ENCODE results near the gene BTBD19. TPM values are rescaled to one million over a fixed set of nuclear protein-coding genes. Genes with fewer than 3 reads are reported as not detected.

The BTBD19 gene
- total and polyA plus RNA-seq, 2 of the 4 experiments (the other 2 are of a cell fraction) = 0.90 to 17.2 TPM

GRCh38 chr1:44853201-44853600 is 44.9 kb downstream of the BTBD19 start:
- no peak overlapping the region for H2BK15ac ChIP-seq (ENCODE audit: low read depth, low read length)
- H3K9me1 ChIP-seq (ENCODE audit: insufficient read depth, low read length) = 0 out of 2 replicates have a peak, but pooled peaks cover 4% of the 10 kb centered on the region
- peaks cover 10% of the 10 kb centered on the region for H3K36me3 ChIP-seq (ENCODE audit: control insufficient read depth, insufficient read depth, low read length)
- H2AK5ac ChIP-seq (ENCODE audit: low read depth, low read length) = no peak overlapping the region
- no peak overlapping the region for H3K4ac ChIP-seq (ENCODE audit: low read depth, low read length)
- no peak for TF ChIP-seq CEBPB (IDR thresholded peaks at IDR 0.05; ENCODE audit: low read depth, low read length)
- ChIA-PET POLR2A (ENCODE audit: unreplicated experiment) (no interaction called here), CTCF (no interaction called here)
- H2AK9ac ChIP-seq (replicated peaks; ENCODE audit: low read depth, low read length, poor library complexity) = no peak overlapping the region
- no peak for DNase-seq
- WGBS, 2 experiments (ENCODE audit: extremely low coverage in 2 of 2, insufficient read length in 1 of 2) = no CpG with 5 or more reads among the region's 6 CpGs
- no peak overlapping the region for H4K5ac ChIP-seq (ENCODE audit: low read depth, low read length)
- H3K9me3 ChIP-seq (ENCODE audit: control insufficient read depth, insufficient read depth, low read length) = no peaks in the 10 kb centered on the region
- no peak overlapping the region for H2BK5ac ChIP-seq (ENCODE audit: low read depth, low read length, poor library complexity, severe bottlenecking)
- peaks cover 0 to 2% of the 10 kb centered on the region in 2 experiments; a peak in 1 of 4 replicates for H3K79me1 ChIP-seq (ENCODE audit: low read depth in 1 of 2, low read length in 2 of 2)
- no peaks in the 10 kb centered on the region for H3K4me1 ChIP-seq (ENCODE audit: control insufficient read depth, insufficient read depth, low read length)
- no peak overlapping the region for H4K91ac ChIP-seq (ENCODE audit: insufficient read depth, low read depth, low read length)
- no peak overlapping the region for H3K18ac ChIP-seq (ENCODE audit: low read depth, low read length)
- intact Hi-C loops (cut with micrococcal nuclease) = no loop called here
- ATAC-seq (ENCODE audit: low read depth) = no peak
- H3K27me3 ChIP-seq (ENCODE audit: control insufficient read depth, insufficient read depth, low read length) = no peaks in the 10 kb centered on the region
- H3K27ac ChIP-seq (ENCODE audit: insufficient read depth, low read length) = no peak overlapping the region
- H2BK20ac ChIP-seq (ENCODE audit: low read depth, low read length) = no peak overlapping the region
- H3K14ac ChIP-seq (replicated peaks; ENCODE audit: low read depth, low read length) = no peak overlapping the region
- no peak overlapping the region for H2BK120ac ChIP-seq (ENCODE audit: low read depth, low read length)
- dilution Hi-C loops (cut with HindIII; ENCODE audit: low sequenced_read_pairs, unreplicated experiment) = no loop called here
- in situ Hi-C loops (cut with MboI; ENCODE audit: low sequenced_read_pairs) = loop anchor here (25.0 kb wide), 1 partner anchor 134 kb away; the partner anchor contains the start of gene EIF2B3
- no peaks in the 10 kb centered on the region for H4K20me1 ChIP-seq (ENCODE audit: insufficient read depth, low read length)
- no peak overlapping the region for H3K4me2 ChIP-seq (ENCODE audit: low read depth, low read length)
- H4K8ac ChIP-seq (ENCODE audit: low read depth in 2 of 2, low read length in 2 of 2) = no peak overlapping the region
- no peak overlapping the region for H2AFZ ChIP-seq (replicated peaks; ENCODE audit: low read length, poor library complexity)
- BruUV-seq (replicated peaks) = no TSS peak
- no peak overlapping the region for H3K4me3 ChIP-seq (ENCODE audit: insufficient read depth, low read depth, low read length)
- H3K9ac ChIP-seq (ENCODE audit: low read depth, low read length) = no peak overlapping the region
- no peak overlapping the region for H3K56ac ChIP-seq (ENCODE audit: extremely low read depth, insufficient read depth, low read length)
- no peak overlapping the region for H3K23ac ChIP-seq (ENCODE audit: low read depth, low read length)

Measured in IMR-90 (cell line).